Mesendoderm (in vitro differentiated cells): ENCODE data around the gene RPE65.
"Not testable (repeated sequence)": the region's sequence is repeated elsewhere in the genome, so short reads cannot be mapped to it uniquely, and the experiment has no call there.

Experiments
- DNase-seq: peaks from one replicate; pipeline ENCODE4 v3.0.0; 2013
- H2AK5ac ChIP-seq: 2 replicates; pipeline ENCODE4 v1.6.1; 2013; ENCODE audit warnings: low read length, inconsistent platforms
- H2BK120ac ChIP-seq: 2 replicates; pipeline ENCODE4 v1.6.1; 2013; ENCODE audit warnings: low read depth, mild to moderate bottlenecking, low read length, moderate library complexity, mixed read lengths
- H2BK15ac ChIP-seq: replicated peaks from 2 replicates; pipeline ENCODE4 v1.6.1; 2013; ENCODE audit warnings: low read depth, mild to moderate bottlenecking, moderate library complexity
- H2BK5ac ChIP-seq: 2 replicates; pipeline ENCODE4 v1.6.1; 2013; ENCODE audit warnings: low read length, inconsistent platforms
- H3K18ac ChIP-seq: 2 replicates; pipeline ENCODE4 v1.6.1; 2013; ENCODE audit warnings: mild to moderate bottlenecking, low read length, mixed read lengths
- H3K23ac ChIP-seq: one replicate; pipeline ENCODE4 v1.6.1; 2013; ENCODE audit warnings: low read length
- H3K27ac ChIP-seq: 2 replicates; pipeline ENCODE4 v1.5.1; 2013; ENCODE audit warnings: low read depth, mild to moderate bottlenecking, inconsistent platforms, low read length, moderate library complexity
- H3K27me3 ChIP-seq: 2 replicates; pipeline ENCODE4 v1.6.1; 2013; ENCODE audit warnings: low read length, control low read depth, mild to moderate bottlenecking, inconsistent platforms; ENCODE audit not compliant: insufficient read depth, poor library complexity
- H3K36me3 ChIP-seq: 2 replicates; pipeline ENCODE4 v1.6.1; 2013; ENCODE audit warnings: low read length, inconsistent platforms; ENCODE audit not compliant: control insufficient read depth, insufficient read depth
- H3K4ac ChIP-seq: one replicate; pipeline ENCODE4 v1.6.1; 2013; ENCODE audit warnings: low read depth, mild to moderate bottlenecking, low read length, moderate library complexity
- H3K4me1 ChIP-seq: 2 replicates; pipeline ENCODE4 v1.6.1; 2013; ENCODE audit warnings: low read depth, low read length, inconsistent platforms; ENCODE audit not compliant: control insufficient read depth
- H3K4me2 ChIP-seq: 2 replicates; pipeline ENCODE4 v1.6.1; 2013; ENCODE audit warnings: low read length
- H3K4me3 ChIP-seq: 2 replicates; pipeline ENCODE4 v1.5.1; 2013; ENCODE audit warnings: mild to moderate bottlenecking, low read length
- H3K56ac ChIP-seq: one replicate; pipeline ENCODE4 v1.6.1; 2013; ENCODE audit warnings: low read length
- H3K79me1 ChIP-seq: 2 replicates; pipeline ENCODE4 v1.6.1; 2013; ENCODE audit warnings: low read length, inconsistent platforms
- H3K79me2 ChIP-seq: 2 replicates; pipeline ENCODE4 v1.6.1; 2013; ENCODE audit warnings: mild to moderate bottlenecking, low read length; ENCODE audit not compliant: control insufficient read depth, insufficient read depth
- H3K9ac ChIP-seq: 2 replicates; pipeline ENCODE4 v1.6.1; 2013; ENCODE audit warnings: low read length, inconsistent platforms
- H4K5ac ChIP-seq: one replicate; pipeline ENCODE4 v1.6.1; 2013; ENCODE audit warnings: low read length
- H4K8ac ChIP-seq: one replicate; pipeline ENCODE4 v1.6.1; 2013; ENCODE audit warnings: low read depth, mild to moderate bottlenecking, control low read depth, low read length, moderate library complexity
- WGBS: extraction: QIAGEN DNeasy Blood & Tissue Kit; methylation state at CpG from one replicate; pipeline ENCODE4 v1.1.7; 2013; ENCODE audit warnings: low lambda C conversion rate, missing lambda C conversion rate; ENCODE audit not compliant: insufficient coverage; ENCODE audit errors: extremely low coverage; 5-methylcytosine and 5-hydroxymethylcytosine counted together

Gene RPE65

DNA sequence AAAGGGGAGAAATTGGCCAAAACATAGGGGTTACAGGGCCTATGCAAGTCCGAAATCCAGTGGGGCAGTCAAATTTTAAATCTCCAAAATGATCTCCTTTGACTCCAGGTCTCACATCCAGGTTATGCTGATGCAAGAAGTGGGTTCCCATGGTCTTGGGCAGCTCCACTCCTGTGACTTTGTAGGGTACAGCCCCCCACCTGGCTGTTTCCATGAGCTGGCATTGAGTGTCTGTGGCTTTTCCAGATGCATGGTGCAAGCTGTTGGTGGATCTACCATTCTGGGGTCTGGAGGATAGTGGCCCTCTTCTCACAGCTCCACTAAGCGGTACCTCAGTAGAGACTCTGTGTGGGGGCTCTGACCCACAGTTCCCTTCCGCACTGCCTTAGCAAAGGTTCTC lies 54.2 kb downstream of the RPE65 start:
- H2AK5ac ChIP-seq, H2BK5ac ChIP-seq, H3K4me3 ChIP-seq, H3K79me2 ChIP-seq, H3K18ac ChIP-seq, H3K56ac ChIP-seq, H4K5ac ChIP-seq, H3K4me2 ChIP-seq, H3K4me1 ChIP-seq, H4K8ac ChIP-seq, H3K27me3 ChIP-seq, DNase-seq, H3K79me1 ChIP-seq, H3K9ac ChIP-seq, H2BK120ac ChIP-seq, H3K4ac ChIP-seq, H3K27ac ChIP-seq, H2BK15ac ChIP-seq, H3K36me3 ChIP-seq, H3K23ac ChIP-seq: not testable (repeated sequence)
- WGBS = no CpG with 5 or more reads among the region's 3 CpGs

- WGBS = no CpG with 5 or more reads among the region's 5 CpGs
- not testable (repeated sequence) for H3K79me2 ChIP-seq, H3K23ac ChIP-seq, H3K4ac ChIP-seq, H2BK5ac ChIP-seq, H3K27me3 ChIP-seq, H4K5ac ChIP-seq, H3K18ac ChIP-seq, H4K8ac ChIP-seq, H3K9ac ChIP-seq, H3K4me3 ChIP-seq, H2AK5ac ChIP-seq, H3K36me3 ChIP-seq, H2BK120ac ChIP-seq, H3K4me2 ChIP-seq, H3K4me1 ChIP-seq, H2BK15ac ChIP-seq, DNase-seq, H3K27ac ChIP-seq, H3K79me1 ChIP-seq, H3K56ac ChIP-seq
Observed at GRCh38 chr1:68392474-68392873, 57.3 kb downstream of the RPE65 start.

DNA sequence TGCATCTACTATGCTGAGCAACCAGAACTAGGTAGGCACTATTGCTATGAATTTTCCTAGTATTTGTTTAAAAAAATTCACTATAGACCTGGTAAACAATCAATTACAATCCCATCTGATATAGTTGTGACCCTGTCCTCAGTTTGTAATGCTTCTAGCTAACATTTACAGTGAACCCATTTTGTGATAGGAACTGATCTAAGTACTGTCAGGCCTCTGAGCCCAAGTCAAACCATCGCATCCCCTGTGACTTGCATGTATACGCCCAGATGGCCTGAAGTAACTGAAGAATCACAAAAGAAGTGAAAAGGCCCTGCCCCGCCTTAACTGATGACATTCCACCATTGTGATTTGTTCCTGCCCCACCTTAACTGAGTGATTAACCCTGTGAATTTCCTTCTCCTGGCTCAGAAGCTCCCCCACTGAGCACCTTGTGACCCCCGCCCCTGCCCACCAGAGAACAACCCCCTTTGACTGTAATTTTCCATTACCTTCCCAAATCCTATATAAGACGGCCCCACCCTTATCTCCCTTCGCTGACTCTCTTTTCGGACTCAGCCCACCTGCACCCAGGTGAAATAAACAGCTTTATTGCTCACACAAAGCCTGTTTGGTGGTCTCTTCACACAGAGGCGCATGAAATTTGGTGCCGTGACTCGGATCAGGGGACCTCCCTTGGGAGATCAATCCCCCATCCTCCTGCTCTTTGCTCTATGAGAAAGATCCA lies 63.8 kb downstream of the RPE65 start:
- WGBS = no CpG with 5 or more reads among the region's 10 CpGs
- H3K4me2 ChIP-seq, H3K9ac ChIP-seq, H4K5ac ChIP-seq, H3K23ac ChIP-seq, H3K36me3 ChIP-seq, H3K4me3 ChIP-seq, H2BK15ac ChIP-seq, H3K4me1 ChIP-seq, H4K8ac ChIP-seq, H3K56ac ChIP-seq, H3K4ac ChIP-seq, H2AK5ac ChIP-seq, H3K79me2 ChIP-seq, H3K79me1 ChIP-seq, H2BK120ac ChIP-seq, H3K27ac ChIP-seq, DNase-seq, H3K18ac ChIP-seq, H2BK5ac ChIP-seq, H3K27me3 ChIP-seq: not testable (repeated sequence)

DNA sequence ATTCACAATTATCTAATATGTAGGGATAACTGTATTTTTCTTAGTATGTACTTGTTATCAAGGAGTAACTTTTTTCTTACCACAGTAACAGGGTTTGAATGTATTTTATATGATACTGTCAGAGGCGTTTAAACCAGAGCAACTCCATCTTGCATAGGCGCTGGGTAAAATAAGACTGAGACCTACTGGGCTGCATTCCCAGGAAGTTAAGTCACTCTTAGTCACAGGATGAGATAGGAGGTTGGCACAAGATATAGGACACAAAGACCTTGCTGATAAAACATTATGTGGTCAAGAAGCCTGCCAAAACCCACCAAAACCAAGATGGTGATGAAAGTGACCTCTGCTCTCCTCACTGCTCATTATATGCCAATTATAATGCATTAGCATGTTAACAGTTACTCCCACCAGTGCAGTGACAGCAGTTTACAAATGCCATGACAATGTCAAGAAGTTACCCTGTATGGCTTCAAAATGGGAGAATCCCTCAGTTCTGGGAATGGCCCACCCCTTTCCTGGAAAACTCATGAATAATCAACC lies 64.8 kb downstream of the RPE65 start:
- Histone ChIP-seq H2BK5ac (no peak overlapping the region), H3K4ac (no peak overlapping the region), H3K23ac (no peak overlapping the region), H3K36me3 (no peaks in the 10 kb centered on the region), H3K4me2 (no peak overlapping the region), H3K79me2 (no peaks in the 10 kb centered on the region), H2BK15ac (no peak overlapping the region), H4K5ac (no peak overlapping the region), H3K79me1 (no peaks in the 10 kb centered on the region), H3K56ac (no peak overlapping the region), H3K18ac (no peak overlapping the region), H2AK5ac (no peak overlapping the region), H4K8ac (no peak overlapping the region), H3K4me3 (no peak overlapping the region), H3K4me1 (no peaks in the 10 kb centered on the region), H3K27ac (no peak overlapping the region), H3K9ac (no peak overlapping the region), H3K27me3 (no peaks in the 10 kb centered on the region), H2BK120ac (no peak overlapping the region)
- no CpG with 5 or more reads among the region's 2 CpGs for WGBS
- no peak for DNase-seq

DNA sequence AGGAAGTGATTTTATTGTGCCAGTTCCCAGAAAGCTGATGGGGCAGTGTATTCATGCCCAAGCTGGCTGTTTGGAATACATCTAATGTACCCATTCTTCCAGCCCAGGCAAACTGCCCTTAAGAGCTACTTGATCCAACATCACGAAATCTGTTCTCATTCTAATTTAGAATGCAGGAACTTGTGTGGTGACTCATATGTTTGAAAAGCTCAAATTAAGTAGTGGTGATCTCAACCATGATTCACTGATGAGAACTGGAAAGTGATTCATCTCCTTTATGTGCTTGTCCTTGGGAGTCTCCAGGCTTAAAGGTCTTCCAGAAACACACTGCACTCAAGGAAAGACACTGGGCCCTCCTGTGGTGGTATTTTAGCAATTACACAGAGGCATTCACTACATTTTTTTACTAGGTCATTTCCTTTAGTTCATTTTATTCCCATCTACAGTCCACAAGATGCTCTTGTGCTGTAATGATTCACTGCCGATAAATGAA lies 65.4 kb downstream of the RPE65 start:
- no peak overlapping the region for H2BK120ac ChIP-seq
- no peak overlapping the region for H3K18ac ChIP-seq
- H3K36me3 ChIP-seq = no peaks in the 10 kb centered on the region
- H3K79me2 ChIP-seq = no peaks in the 10 kb centered on the region
- H3K27ac ChIP-seq = no peak overlapping the region
- H4K8ac ChIP-seq = no peak overlapping the region
- WGBS = no CpG with 5 or more reads among the region's 2 CpGs
- no peaks in the 10 kb centered on the region for H3K27me3 ChIP-seq
- no peak overlapping the region for H2AK5ac ChIP-seq
- no peak overlapping the region for H4K5ac ChIP-seq
- H3K9ac ChIP-seq = no peak overlapping the region
- H3K56ac ChIP-seq = no peak overlapping the region
- no peak overlapping the region for H3K23ac ChIP-seq
- H2BK5ac ChIP-seq = no peak overlapping the region
- no peak overlapping the region for H3K4ac ChIP-seq
- DNase-seq = peak; percentile 83
- no peak overlapping the region for H3K4me2 ChIP-seq
- H3K79me1 ChIP-seq = no peaks in the 10 kb centered on the region
- no peak overlapping the region for H2BK15ac ChIP-seq
- no peaks in the 10 kb centered on the region for H3K4me1 ChIP-seq
- no peak overlapping the region for H3K4me3 ChIP-seq

DNA sequence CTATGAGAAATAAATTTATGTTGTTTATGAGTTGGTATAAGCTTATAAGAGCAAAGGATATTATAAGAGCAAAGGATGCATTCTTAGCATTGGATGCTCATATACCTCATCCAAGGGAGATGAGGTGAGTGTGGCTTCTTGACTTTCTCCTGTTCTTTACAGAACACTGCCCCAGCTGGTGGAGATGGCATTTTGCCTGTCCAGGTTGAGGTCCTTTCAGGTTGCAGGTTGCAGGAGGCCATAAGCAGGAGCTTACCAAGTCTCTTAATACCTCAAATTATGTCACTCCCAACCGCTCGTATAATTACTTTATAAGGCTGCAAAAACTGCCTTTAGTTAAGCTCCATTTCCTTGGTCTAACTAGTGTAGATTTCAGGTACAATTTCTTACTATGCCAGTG lies 66.7 kb downstream of the RPE65 start:
- no CpG with 5 or more reads among the region's 2 CpGs for WGBS
- H3K4ac ChIP-seq = no peak overlapping the region

More for the DNA sequence above, 66.7 kb downstream of the RPE65 start:
- Histone ChIP-seq H3K9ac (no peak overlapping the region), H3K56ac (no peak overlapping the region), H3K36me3 (no peaks in the 10 kb centered on the region), H3K27ac (no peak overlapping the region), H2BK5ac (no peak overlapping the region), H3K4me1 (no peaks in the 10 kb centered on the region), H3K79me2 (no peaks in the 10 kb centered on the region), H3K18ac (no peak overlapping the region), H3K23ac (no peak overlapping the region), H3K27me3 (no peaks in the 10 kb centered on the region), H3K79me1 (no peaks in the 10 kb centered on the region), H3K4me2 (no peak overlapping the region), H4K8ac (no peak overlapping the region), H2BK15ac (no peak overlapping the region), H2BK120ac (no peak overlapping the region), H4K5ac (no peak overlapping the region), H2AK5ac (no peak overlapping the region), H3K4me3 (no peak overlapping the region)
- no peak for DNase-seq
